ENCODE measurements around the gene HOXA6. TPM values are rescaled to one million over a fixed set of nuclear protein-coding genes. Genes with fewer than 3 reads are reported as not detected.

HOXA6 gene
- total RNA-seq, 6 experiments from 2014 or later = not detected

GRCh38 chr7:27133409-27134231 lies 14.0 kb downstream of the HOXA6 start:
- WGBS (ENCODE audit: insufficient coverage, low coverage, low lambda C conversion rate, missing lambda C conversion rate) = 30% methylated on average over 18 of the region's 18 CpGs
- no peak for TF ChIP-seq POLR2A (IDR thresholded peaks at IDR 0.05)
- TF ChIP-seq, protein P1, sequence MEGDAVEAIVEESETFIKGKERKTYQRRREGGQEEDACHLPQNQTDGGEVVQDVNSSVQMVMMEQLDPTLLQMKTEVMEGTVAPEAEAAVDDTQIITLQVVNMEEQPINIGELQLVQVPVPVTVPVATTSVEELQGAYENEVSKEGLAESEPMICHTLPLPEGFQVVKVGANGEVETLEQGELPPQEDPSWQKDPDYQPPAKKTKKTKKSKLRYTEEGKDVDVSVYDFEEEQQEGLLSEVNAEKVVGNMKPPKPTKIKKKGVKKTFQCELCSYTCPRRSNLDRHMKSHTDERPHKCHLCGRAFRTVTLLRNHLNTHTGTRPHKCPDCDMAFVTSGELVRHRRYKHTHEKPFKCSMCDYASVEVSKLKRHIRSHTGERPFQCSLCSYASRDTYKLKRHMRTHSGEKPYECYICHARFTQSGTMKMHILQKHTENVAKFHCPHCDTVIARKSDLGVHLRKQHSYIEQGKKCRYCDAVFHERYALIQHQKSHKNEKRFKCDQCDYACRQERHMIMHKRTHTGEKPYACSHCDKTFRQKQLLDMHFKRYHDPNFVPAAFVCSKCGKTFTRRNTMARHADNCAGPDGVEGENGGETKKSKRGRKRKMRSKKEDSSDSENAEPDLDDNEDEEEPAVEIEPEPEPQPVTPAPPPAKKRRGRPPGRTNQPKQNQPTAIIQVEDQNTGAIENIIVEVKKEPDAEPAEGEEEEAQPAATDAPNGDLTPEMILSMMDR (IDR thresholded peaks at IDR 0.05) = no peak
- Histone ChIP-seq H3K27ac (no peak overlapping the region), H3K27me3 (peaks cover 0 to 31% of the 10 kb centered on the region in 2 donors), H3K9me3 (no peaks in the 10 kb centered on the region), H3K4me3 (no peak overlapping the region), H3K36me3 (no peaks in the 10 kb centered on the region), H3K4me1 (no peaks in the 10 kb centered on the region)
- ATAC-seq (no peak), DNase-seq (no peak)
- intact Hi-C loops (cut with DNase I) = no loop called here

DNA sequence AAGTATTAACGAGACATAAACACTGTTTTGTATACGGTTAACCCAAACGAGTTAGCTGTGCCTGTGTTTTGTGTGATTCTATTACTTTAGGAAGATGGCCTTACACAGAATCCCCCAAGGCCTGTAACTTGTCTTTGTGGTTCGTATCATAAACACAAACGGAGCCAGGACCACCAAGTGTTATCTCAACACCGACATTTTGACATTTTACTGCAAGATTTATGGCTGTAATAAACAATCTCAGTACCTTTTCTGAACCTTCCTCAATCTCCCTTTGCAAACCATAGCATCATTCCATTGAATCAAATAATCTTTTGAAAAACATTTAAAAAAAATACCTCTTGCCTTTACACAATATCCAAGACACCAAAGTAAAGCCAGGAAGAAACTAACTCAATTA lies 14.6 kb downstream of the HOXA6 start:
- intact Hi-C loops (cut with DNase I) = no loop called here
- TF ChIP-seq, protein P1 (IDR thresholded peaks at IDR 0.05) = no peak
- no peak for TF ChIP-seq POLR2A (IDR thresholded peaks at IDR 0.05)
- Histone ChIP-seq H3K4me3 (no peak overlapping the region), H3K27ac (no peak overlapping the region), H3K27me3 (peaks cover 0 to 27% of the 10 kb centered on the region in 2 donors), H3K4me1 (no peaks in the 10 kb centered on the region), H3K9me3 (no peaks in the 10 kb centered on the region), H3K36me3 (no peaks in the 10 kb centered on the region)
- WGBS (ENCODE audit: insufficient coverage, low coverage, low lambda C conversion rate, missing lambda C conversion rate) = 30% methylated on average over 6 of the region's 6 CpGs
- ATAC-seq = no peak
- no peak for DNase-seq

- no peaks in the 10 kb centered on the region for H3K36me3 ChIP-seq
- H3K27ac ChIP-seq = no peak overlapping the region
- no peaks in the 10 kb centered on the region for H3K4me1 ChIP-seq
- TF ChIP-seq, protein P1 (IDR thresholded peaks at IDR 0.05) = no peak
- TF ChIP-seq POLR2A (IDR thresholded peaks at IDR 0.05) = no peak
- intact Hi-C loops (cut with DNase I) = no loop called here
- DNase-seq = no peak
- no peak for ATAC-seq
- peaks cover 0 to 27% of the 10 kb centered on the region in 2 donors for H3K27me3 ChIP-seq
- WGBS (ENCODE audit: insufficient coverage, low coverage, low lambda C conversion rate, missing lambda C conversion rate) = 27% methylated on average over 2 of the region's 2 CpGs
- no peaks in the 10 kb centered on the region for H3K9me3 ChIP-seq
- H3K4me3 ChIP-seq = no peak overlapping the region
Measured at GRCh38 chr7:27132214-27132613, 15.4 kb downstream of the HOXA6 start.

DNA sequence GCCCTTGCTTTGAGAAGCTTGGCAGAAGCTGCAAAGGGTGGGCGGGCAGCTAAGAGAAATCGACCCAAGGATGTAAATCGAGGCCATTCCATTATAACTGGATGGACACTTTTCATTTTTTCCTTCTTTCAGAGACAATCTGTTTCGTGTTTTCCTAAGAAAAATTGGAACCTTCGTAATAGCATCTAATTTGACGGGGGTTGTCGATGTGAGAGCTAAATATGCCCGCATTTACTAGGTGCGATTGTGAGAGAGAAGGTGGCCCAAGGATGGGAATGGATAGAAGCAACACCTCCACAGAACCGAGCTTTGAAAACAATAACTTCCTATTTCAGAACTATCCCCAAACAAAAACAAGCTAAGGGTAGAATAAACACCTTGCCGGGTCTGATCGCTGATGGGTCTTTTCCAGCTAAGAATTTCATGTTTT lies 16.2 kb downstream of the HOXA6 start:
- DNase-seq (no peak), ATAC-seq (no peak)
- no peak for TF ChIP-seq POLR2A (IDR thresholded peaks at IDR 0.05)
- TF ChIP-seq, protein P1 (IDR thresholded peaks at IDR 0.05) = no peak
- H3K27me3 ChIP-seq = peaks cover 0 to 27% of the 10 kb centered on the region in 2 donors
- no peaks in the 10 kb centered on the region for H3K4me1 ChIP-seq
- intact Hi-C loops (cut with DNase I) = no loop called here
- no peaks in the 10 kb centered on the region for H3K9me3 ChIP-seq
- H3K4me3 ChIP-seq = peak overlapping the region; percentile 35 to 54 (median 41)
- H3K27ac ChIP-seq = peak overlapping the region in 2 of 3 donors; percentile 57 to 59
- no peaks in the 10 kb centered on the region for H3K36me3 ChIP-seq
- 19% methylated on average over 12 of the region's 12 CpGs for WGBS (ENCODE audit: insufficient coverage, low coverage, low lambda C conversion rate, missing lambda C conversion rate)
